ENCODE results near the gene UBD. TPM values are rescaled to one million over a fixed set of nuclear protein-coding genes. Genes with fewer than 3 reads are reported as not detected.

Gene UBD
- total RNA-seq: 3.9 and 7.5 TPM in 2 replicates

GRCh38 chr6:29559524-29560287 lies at the start of gene UBD:
TSS of gene UBD (minus strand) at chr6:29559732. CDS start at chr6:29559701, 31 bp downstream.

GRCh38 chr6:29584821-29585220 lies 25.3 kb upstream of the UBD start, which contains the start of gene OR2H2:
TSS of gene OR2H2 (plus strand) at chr6:29585121. CDS start at chr6:29587945, 2,824 bp downstream.

Small RNAs within 50 kb of the gene (small RNA-seq; reads per million reads assigned to genes)
- gene SNORD32B: not detected
- gene TMEM183AP1: not detected

Other genes with a start within 250 kb of the UBD start
- not detected in 2 replicates for gene OR5V1, start 190.9 kb downstream of the UBD start, total RNA-seq
- gene OR12D3, start 184.4 kb downstream of the UBD start, total RNA-seq: not detected in 2 replicates
- not detected in 2 replicates for gene OR12D2, start 164.1 kb downstream of the UBD start, total RNA-seq
- not detected in 2 replicates for gene OR12D1, start 144.8 kb downstream of the UBD start, total RNA-seq
- not detected in 2 replicates for gene OR10C1, start 120.4 kb downstream of the UBD start, total RNA-seq
- gene OR11A1, start 102.7 kb downstream of the UBD start, total RNA-seq: not detected in 2 replicates
- not detected in 2 replicates for gene OR2H1, start 102.6 kb downstream of the UBD start, total RNA-seq
- gene MAS1L, start 71.8 kb downstream of the UBD start, total RNA-seq: not detected in 2 replicates
- not detected in 2 replicates for gene OR2H2, start 25.4 kb upstream of the UBD start, total RNA-seq
- 4.6 and 6.6 TPM in 2 replicates for gene GABBR1, start 73.5 kb upstream of the UBD start, total RNA-seq
- gene MOG, start 97.4 kb upstream of the UBD start, total RNA-seq: not detected in 2 replicates
- 0.10 TPM in 1 of 2 replicates, not detected in the other for gene ZFP57, start 121.4 kb upstream of the UBD start, total RNA-seq
- gene HLA-F, start 163.7 kb upstream of the UBD start, total RNA-seq: 0.98 and 5.7 TPM in 2 replicates

Measured in vein endothelial cell (primary cell).